Measurements from ENCODE around the gene EN2.

The EN2 gene

DNA sequence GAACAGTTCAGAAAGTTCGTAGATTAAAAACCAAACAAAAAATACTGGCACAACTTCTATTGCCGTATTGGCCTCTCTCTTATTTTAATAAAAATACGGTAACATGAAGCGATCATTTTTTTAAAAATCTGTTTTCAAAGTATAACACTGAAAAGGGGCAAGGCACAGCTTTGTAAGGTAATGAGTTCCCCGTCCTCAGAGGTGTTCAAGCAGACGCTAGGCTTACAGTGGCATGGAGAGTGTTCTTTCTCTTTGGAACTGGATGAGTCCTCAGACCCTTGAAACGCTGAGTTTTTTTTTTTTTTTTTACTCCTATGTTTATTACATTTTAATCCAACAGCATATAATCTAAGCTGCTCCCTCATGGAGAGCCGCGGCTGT, 7.8 kb downstream of the EN2 start:
- no peak for DNase-seq

DNA sequence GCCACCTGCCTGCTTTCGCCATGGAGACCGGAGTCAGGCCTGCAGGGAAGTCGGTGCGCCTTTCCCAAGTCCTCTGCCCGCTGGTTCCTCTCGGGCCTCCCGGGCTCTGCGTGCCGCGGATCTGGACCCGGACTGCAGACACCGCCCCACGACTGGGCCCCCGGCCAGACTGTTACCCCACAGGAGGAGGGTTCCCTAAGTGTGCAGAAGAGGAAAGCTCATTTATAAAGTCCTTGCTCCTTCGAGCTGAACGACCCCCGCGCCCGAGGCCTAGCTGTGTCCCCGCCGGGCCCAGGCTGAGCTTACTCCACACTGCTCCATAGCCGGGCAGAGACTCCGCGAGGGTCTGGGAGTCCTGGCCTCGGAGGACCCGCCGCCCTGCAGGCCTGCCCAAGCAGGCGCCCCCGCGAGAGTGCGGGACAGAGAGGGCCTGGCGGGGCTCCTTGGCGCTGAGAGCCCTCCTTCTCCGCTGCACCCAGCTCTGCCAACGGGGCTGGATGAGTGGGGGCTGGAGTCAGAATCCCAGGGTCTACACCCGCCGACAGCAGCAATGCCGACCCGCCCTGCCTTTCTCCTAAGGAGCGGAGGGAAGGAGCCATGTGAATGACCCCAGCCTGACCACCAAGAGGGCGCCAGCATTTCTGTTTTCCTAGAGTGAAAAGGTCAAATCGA, 8.3 kb downstream of the EN2 start:
- DNase-seq, result no peak

DNA sequence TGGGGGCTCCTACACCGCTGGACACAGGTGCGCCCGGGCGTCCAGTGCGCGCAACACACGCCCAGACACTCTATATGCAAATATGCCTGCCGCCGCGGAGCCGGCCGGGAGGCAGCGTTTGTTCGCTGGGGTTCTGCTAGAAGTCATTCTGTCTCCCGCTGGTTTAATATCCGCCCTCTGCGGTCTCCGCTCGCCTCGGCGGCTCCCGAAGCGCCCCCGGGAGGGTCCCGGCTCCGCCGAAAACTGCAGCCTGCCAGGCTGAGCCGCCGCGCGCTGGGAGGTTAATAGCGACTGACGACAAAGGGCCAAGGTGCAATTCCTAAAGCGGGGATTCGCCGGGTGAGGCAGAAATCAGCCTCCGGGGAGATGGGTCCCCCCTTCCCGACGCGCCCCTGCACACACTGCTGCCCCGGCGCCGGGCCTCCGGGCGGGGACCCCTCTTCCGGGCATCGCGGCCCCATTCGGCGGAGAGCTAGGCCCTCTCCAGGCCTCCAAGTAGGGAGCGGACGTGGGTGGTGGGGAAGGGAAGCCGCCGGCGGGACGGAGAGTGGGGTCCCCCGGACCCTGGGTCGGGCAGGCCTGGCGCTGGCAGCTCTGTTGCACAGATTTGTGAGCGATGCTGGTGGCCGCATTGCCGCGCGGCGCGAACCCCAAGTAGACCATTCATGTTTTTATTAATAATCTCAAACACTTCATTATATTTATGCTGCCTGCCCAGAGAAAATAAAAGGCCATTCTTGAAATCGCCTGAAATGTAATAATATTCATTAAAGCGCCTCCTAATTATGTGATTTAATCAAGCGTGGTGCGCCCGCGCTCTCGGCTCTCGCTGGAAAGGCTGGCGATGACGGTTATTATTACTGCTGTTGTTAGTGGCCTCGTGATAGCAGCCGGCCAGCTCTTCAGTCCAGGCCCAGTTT, 9.1 kb downstream of the EN2 start:
- no peak for DNase-seq

DNA sequence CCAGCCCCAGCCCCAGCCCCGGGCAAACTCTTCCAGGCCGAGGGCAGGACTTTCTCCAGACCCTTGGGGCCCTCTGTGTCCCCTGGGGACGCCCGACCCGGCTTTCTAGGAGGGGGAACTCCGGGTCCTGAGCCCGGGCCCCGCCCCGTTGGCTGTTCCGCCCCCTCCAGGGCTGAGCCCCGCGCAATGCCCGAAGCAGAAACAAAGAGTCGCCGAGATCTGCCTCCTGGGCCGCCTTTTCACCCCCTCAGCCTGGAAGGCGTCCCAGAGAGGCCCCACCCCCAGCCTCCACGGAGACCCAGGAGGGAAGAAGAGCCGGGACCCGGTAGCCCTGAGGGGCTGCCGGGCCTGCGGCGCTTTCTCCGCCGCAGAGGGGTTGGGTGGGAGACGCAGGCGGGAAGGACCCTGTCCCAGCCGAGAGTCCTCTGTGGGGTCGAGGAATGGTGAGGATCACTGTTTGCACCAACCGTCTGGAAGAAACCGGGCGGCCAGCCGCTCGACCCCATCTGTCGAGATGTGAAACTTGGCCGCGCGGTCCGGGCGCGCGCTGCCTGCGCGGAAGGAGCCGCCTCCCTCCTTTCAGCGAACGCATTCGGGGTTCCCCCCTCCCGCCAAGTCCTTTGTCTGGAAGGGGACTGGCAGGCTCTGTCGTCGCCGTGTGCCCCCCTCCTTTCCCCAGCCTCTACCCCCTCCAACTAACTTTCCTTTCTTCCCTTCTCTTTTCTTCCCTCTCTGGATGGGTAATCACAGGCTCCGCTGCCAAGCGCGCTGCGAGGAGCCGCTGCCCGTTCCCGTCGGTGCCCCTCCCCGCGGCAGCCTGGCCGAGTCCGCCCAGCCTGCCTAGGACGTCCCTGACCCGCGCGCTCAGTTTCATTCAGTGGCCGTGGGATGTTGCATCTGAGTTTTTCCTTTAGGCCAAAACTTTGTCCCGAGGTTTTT, 10.2 kb downstream of the EN2 start:
- DNase-seq, result no peak

DNA sequence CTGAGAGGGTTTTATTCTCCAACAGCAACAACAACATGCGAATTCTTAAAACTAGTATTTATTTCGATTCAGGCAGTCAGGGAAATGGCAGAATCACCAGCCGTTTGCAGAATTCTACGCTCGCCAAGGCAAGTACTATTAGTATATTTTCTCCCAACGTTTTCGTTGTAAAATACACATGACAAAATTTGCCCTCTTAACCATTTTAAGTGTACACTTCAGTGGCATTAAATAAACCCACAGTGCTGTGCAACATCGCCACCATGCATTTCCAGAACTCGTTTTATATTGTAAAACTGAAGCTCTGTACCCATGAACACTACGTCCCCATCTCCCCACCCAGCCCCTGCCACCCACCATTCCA, 10.8 kb downstream of the EN2 start:
- DNase-seq, result no peak

DNA sequence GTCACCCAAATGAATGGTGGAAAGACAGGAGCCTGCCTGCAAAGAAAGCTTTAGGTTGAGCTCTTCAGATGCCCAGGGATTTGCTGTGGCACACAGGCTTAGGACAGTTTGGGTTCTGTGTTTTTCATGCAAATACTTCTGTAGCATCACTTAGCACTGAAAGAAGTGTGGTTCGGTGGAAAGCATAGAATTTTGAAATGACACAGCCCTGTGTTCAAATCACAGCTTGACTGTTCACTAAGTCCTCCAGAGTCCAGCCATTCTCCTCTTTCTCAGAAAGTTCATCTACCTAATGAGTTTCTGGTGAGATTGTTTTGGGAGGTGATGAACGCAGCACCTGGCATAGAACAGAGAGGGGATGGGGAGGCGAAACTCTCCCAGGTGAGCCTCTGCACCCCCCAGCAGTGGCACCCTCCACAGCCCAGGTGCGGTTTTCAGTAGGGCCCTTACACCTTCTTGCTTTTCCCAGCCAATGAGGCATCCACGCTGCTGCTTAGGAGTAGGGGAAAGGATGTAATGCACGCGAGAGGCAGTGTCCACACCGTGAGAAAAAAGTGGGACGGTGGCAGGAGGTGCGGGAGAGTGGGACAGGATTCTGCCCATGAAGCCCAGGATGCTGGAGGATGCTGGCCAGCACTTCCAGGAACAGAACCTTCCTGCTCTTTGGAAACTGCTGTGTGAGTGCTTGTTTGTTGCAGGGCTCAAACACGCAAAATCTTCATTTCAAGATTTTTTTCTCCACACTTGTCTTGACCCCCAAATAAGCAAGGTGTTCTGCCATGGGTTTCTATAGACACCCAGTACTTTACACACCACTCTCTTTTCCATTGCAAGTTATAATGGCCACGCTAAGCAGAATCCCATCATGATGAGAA, 11.6 kb downstream of the EN2 start:
- DNase-seq, result peak; percentile 2

DNA sequence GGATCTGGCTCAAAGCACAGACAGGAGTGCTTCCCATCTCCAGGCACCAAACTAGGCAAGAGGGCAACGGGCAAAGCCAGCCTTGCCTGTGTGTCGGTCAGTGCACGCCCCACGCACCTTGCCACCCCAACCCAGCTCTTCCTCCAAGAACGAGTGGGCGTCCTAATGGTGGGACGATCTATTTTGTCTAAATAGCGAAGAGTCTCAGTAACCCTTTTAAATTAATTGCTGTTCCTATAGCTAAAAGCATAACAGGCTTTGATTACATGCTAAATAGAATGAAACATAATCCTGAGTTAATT, 12.2 kb downstream of the EN2 start:
- no peak for DNase-seq

DNA sequence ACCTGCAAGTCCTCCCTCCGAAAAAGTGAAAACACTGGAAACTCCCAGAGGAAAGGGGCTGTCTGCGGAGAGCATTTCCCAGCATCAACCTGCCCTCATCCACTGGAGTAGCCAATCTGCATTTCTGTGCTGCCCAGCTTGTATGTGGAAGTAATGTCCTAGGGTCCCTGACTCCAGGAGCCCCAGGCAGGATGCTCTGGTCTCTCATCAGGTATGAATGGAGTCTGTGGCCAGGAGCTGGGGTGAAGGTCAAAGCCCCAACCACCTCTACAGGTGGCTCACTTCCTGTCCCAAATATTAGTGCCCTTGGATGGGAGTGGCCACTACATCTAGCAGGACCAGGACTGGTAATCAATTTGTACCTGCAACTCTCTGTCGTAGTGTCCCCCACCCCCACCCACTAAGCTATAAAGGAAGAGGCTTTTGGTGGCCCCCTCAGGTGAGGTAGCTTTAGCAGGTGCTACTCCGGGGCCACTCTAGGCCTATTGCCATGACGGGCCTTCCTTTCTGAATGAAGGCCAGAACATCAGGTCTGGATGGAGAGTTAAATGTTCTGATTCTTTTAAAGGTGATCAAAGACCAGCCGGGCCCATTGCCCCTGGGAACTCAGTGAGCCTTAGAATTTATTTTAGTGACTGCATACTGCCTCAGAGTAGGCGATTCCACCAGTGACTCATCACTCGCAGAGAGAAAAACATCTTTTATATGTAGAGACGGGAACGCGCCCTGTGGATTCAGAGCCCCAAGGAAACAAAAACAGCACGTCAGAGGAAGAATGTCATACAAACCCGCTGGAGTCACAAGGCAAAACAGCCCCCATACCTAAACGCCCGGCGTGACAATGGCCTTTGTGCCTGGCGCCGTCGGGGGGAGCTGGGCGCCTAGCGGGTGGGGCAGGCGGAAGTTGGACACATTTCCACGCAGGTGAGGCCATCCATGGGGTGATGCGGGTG, 13.0 kb downstream of the EN2 start:
- DNase-seq, result peak; percentile 13

DNA sequence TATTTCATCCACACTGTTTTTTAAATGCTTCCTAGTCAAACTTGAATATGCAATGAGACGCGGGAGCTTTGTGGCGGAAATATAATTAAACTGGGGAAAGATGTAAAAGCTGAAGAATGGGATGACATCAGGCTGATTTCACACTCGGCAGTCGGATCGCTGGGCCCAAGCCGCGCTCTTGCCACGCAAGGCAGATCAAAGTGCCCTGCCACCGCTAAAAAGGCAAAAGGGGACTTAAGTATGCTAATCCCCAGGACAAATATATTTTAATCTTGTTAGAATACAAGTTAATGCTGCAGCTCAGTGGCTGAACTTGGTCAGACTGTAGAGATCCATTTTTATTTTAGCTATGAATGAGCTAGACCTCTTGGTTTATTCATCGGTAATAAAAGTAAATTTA, 13.8 kb downstream of the EN2 start:
- no peak for DNase-seq

DNA sequence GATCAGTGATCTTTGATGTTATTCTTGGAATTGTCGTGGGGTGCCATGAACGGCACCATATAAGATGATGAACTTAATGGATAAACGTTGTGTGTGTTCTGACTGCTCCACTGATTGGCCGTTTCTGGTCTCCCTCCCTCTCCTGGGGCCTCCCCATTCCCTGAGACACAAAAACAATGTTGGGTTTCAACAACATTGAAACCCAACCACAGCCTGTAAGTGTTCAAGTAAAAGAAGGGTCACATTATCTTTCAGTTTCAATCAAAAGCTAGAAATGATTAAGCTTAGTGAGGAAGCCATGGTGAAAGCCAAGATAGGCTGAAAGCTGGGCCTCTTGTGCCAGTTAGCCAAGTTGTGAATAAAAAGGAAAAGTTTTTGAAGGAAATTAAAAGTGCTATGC, 19.5 kb downstream of the EN2 start:
- DNase-seq, result no peak

DNA sequence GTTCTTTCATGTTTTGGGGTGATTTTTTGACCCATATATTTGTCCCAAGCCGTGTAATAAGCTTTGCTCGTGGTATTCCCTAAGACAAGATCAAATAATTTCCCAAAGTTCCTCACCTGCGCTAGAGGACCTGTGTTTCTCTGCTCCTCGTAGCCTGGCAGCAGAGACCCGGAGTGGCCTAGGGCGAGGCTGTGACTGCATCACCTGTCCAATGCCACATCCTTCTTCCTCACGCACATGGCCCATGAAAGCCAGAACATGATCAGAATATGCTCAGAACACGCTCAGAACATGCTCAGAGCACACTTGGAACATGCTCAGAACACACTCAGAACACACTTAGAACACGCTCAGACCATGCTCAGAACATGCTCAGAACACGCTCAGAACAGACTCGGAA, 23.8 kb downstream of the EN2 start:
- no peak for DNase-seq

DNA sequence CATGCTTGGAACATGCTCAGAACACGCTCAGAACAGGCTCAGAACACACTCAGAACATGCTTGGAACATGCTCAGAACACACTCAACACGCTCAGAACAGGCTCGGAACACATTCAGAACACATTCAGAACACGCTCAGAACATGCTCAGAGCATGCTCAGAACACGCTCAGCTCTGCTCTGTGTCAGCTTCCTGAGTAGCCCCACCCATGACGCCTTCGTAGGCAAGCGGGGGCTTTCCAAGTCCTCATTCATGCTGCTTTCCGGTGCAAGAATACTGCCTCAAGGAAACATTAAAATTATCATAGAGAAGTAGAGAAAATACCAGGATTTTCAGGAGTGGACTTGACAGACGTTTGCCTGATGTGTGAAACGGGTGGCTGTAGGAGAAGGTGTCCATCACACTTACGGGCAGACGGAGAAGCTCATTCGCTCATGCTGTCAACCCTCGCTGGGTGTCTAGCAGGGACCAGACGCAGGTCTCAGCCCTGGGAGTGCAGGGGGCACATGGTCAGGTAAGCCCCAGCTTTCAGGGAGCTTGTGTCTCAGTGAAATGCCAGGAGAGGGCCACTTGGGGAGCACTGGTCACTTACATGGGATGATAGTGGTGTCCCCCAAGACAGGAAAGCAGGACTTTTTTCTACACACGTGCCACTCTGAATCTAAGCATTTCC, 24.7 kb downstream of the EN2 start:
- DNase-seq, result no peak

DNA sequence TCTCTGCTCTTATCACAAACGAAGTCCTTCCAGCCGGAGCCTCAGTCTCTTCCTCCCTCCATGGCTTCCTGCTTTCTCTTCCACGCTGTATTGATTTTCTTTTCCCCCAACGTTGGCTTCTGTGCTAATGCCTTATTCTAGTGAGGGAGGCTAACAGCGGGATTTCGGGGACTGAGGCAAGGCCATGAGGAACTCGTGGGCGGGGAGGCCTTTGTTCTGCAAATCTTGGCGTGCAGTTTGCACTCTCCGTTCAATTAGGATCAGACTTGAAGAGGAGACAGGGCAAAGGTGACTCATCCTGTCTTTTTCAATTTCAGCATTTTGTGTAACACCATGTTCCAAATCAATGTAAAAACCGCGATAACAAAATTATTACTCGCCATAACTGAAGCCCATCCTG, 25.3 kb downstream of the EN2 start:
- DNase-seq, result no peak

DNA sequence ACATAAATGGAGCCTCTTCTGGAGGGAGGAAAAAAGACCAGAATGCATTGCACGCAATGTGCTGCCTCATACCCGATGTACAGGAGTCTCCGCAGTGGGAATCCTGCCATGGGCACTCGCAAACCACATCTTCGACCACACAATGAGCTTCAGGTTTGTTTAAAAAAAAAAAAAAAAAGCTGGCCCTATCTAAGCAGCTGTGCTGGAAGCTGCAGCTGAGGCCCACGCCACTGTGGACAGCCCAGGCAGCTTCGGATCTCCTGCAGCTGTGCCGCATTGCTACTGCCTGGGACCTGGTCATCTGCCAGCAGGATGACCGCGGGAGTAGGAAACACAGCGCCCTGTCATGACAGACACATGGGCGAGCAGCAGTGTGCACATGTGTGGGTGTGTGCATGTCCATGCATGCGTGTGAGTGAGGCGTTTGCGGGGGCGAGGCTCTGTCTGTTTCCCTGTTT, 26.0 kb downstream of the EN2 start:
- DNase-seq, result no peak

DNA sequence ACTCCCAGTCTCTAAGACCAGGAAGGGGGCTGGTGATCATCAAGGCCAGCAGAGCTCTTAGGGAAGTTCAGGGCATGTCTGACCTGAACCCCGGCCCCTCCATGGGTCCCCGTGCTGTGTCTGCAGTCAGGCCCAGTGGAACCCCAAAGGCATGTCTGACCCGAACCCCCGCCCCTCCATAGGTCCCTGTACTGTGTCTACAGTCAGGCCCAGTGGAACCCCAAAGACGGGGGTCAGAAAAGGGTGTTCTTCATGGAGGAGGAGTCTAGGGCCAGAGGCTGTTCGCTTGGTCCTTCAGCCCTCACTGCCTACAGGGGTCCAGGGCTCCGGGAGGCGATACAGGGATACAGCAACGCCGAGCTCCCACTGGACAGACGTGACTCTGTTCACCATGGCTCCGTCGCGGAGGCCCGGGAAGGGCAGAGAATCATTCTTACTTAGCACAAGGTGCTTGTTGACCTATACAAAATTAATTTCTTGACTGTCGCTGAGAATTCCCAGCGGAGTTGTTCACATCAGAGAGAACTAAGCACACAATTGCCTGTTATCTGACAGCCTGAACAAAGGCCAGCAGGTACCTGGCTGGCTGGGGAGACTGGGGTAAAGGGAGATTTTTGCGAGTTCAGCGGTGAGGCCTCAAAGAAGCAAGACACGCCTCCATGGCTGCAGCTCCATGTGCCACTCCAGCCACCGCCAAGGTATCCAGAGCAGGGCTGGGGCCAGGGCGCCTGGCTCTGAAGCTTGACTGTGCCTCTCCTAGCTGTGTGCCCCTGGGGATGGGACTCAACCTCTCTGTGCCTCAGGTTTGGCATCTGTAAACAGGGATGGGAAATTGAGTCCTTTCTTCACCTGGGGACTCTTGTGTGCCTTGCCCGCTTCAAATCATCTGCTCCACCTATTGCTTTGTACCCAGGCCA, 26.8 kb downstream of the EN2 start:
- DNase-seq, result no peak

DNA sequence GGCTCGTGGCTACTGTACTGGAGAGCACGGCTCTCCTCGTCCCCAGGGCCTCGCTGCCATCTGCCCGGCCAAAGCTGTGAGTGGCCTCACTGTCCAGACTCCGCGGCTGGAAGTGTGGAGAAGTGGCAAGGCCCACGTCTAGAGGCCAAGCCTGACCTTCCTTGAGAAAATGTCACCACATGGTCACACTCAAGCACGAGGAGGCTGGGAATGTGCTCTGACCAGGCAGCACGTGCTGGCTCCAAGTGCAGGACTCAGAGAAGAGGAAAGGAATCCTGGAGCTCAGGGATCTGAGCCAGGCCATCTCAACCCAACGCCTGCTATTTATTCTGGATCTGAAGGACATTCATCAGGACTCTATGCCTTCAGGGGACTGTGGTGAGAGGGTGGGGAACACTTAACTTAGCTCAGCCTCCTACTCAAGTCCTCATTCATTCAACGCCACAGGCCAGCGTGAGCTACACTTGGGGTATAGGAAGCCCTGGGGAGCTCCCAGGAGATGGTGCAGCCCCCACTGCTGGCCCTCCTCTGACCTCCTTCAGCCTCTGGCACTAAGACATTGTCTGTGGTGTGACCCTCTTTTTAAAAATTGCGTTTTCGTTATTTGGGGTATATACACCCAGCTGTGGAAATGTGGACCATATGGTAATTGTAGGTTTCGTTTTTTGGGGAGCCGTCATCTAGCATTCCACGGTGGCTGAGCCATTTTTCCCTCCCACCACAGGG, 29.0 kb downstream of the EN2 start:
- no peak for DNase-seq

DNA sequence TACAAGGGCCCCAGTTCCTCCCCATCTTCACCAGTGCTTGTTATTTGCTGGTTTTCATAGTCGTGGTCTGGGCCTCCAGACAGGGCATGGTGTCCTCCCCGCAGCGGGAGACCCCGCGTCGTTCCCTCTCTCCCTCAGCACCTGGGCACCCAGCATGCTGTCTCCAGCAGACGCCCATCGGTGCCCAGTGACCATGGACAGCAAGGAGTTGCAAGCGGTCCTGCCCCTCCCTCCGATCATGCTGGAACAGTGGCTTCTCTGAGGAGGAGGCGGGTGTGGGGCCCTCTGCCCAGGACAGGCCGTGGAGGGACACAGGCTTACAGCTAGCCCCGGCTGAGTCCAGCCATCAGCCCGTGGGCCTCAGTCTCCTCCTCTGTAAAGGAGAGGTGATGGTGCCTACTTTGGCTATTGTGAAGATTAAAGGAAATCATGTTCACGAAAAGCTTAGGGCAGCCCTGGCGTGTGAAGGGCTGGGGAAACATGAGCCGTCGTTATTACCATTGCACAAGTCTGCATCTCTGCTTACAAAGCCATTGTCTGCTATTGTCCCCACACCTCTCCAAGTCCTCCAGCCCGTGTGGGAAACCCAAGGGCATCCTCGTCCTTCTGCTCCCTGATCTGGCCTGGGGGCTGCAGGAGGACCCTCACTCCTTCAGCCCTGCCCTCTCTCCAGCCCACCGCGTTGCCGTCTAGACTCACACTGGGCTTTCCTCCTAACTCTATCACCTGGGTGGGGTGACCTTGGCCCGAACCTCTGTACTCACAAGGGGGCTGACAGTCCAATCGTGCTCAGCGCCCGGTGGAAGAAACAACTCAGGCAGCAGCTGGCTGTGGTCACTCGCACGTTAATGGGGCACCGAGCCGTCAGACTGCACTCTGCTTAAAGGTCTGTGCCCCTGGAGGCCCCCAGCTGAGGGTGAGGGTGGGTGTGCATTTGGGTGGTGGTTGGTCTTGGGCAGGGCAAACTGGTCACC, 29.9 kb downstream of the EN2 start:
- DNase-seq, result no peak
